SK-N-SH treated with all-trans-retinoic acid at 6 μM for 48 hours (cell line): ENCODE measurements around the gene KCTD20.

Experiments
- ATAC-seq: fragments of 200-7000 bp; cut with Tn5 transposase; 3 replicates; pipeline ENCODE4 v1.9.1; 2020; ENCODE audit warnings: mild to moderate bottlenecking, moderate library complexity
- ARNTL ChIP-seq: fragments of 450-650 bp; formaldehyde crosslinking; IDR thresholded peaks from 2 replicates; pipeline ENCODE4 v1.5.0; 2020; ENCODE audit warnings: low read depth, mild to moderate bottlenecking, moderate library complexity, borderline replicate concordance
- BACH2 ChIP-seq: fragments of 250-450 bp; sonication (Bioruptor Pico); IDR thresholded peaks from 2 replicates; pipeline ENCODE4 v1.9.0; 2021; ENCODE audit warnings: mild to moderate bottlenecking, borderline replicate concordance
- CREB5 ChIP-seq: fragments of 250-450 bp; sonication (Bioruptor Pico); IDR thresholded peaks from 2 replicates; pipeline ENCODE4 v1.5.1; 2020; ENCODE audit warnings: low read depth, mild to moderate bottlenecking, moderate library complexity
- CSDC2 ChIP-seq: fragments of 250-450 bp; sonication (Bioruptor Pico); IDR thresholded peaks from 2 replicates; pipeline ENCODE4 v1.5.0; 2020; ENCODE audit warnings: mild to moderate bottlenecking, moderate library complexity
- ESRRG ChIP-seq: fragments of 250-450 bp; sonication (Bioruptor Pico); IDR thresholded peaks from 2 replicates; pipeline ENCODE4 v1.6.1; 2021; ENCODE audit warnings: mild to moderate bottlenecking
- GLIS3 ChIP-seq: fragments of 250-450 bp; sonication (Bioruptor Pico); IDR thresholded peaks from 2 replicates; pipeline ENCODE4 v1.5.0; 2020; ENCODE audit warnings: mild to moderate bottlenecking, moderate library complexity
- ISL1 ChIP-seq: fragments of 250-450 bp; sonication (Bioruptor Pico); IDR thresholded peaks from 2 replicates; pipeline ENCODE4 v2.1.2; 2022; ENCODE audit warnings: mild to moderate bottlenecking, moderate library complexity
- OSR1 ChIP-seq: fragments of 250-450 bp; sonication (Bioruptor Pico); IDR thresholded peaks from 2 replicates; pipeline ENCODE4 v1.8.0; 2022; ENCODE audit warnings: moderate library complexity, mild to moderate bottlenecking, inconsistent platforms
- PPARA ChIP-seq: fragments of 250-450 bp; sonication (Bioruptor Pico); IDR thresholded peaks from 2 replicates; pipeline ENCODE4 v1.5.0; 2020; ENCODE audit warnings: mild to moderate bottlenecking, borderline replicate concordance
- RARB ChIP-seq: fragments of 250-450 bp; sonication (Bioruptor Pico); IDR thresholded peaks from 2 replicates; pipeline ENCODE4 v1.8.0; 2021; ENCODE audit warnings: mild to moderate bottlenecking, moderate library complexity
- SNAI2 ChIP-seq: fragments of 250-450 bp; sonication (Bioruptor Pico); IDR thresholded peaks from 2 replicates; pipeline ENCODE4 v1.5.0; 2020; ENCODE audit warnings: mild to moderate bottlenecking, moderate library complexity
- TCF4 ChIP-seq: fragments of 250-450 bp; sonication (Bioruptor Pico); IDR thresholded peaks from 2 replicates; pipeline ENCODE4 v1.8.0; 2021; ENCODE audit warnings: mild to moderate bottlenecking, moderate library complexity, borderline replicate concordance
- TOX ChIP-seq: fragments of 250-450 bp; sonication (Bioruptor Pico); IDR thresholded peaks from 2 replicates; pipeline ENCODE4 v1.8.0; 2021; ENCODE audit warnings: mild to moderate bottlenecking, moderate library complexity, borderline replicate concordance
- ZC3H10 ChIP-seq: fragments of 250-450 bp; sonication (Bioruptor Pico); IDR thresholded peaks from 2 replicates; pipeline ENCODE4 v1.5.1; 2021; ENCODE audit warnings: mild to moderate bottlenecking, moderate library complexity
- ZFP3 ChIP-seq: fragments of 250-450 bp; sonication (Bioruptor Pico); IDR thresholded peaks from 2 replicates; pipeline ENCODE4 v1.5.0; 2020; ENCODE audit warnings: mild to moderate bottlenecking, moderate library complexity
- ZFP30 ChIP-seq: fragments of 450-650 bp; formaldehyde crosslinking; IDR thresholded peaks from 2 replicates; pipeline ENCODE4 v1.5.0; 2022; ENCODE audit warnings: mild to moderate bottlenecking, moderate library complexity
- ZNF565 ChIP-seq: fragments of 450-650 bp; formaldehyde crosslinking; conservative IDR thresholded peaks from 2 replicates; pipeline ENCODE4 v1.5.0; 2020; ENCODE audit warnings: low read depth, mild to moderate bottlenecking, moderate library complexity
- ZNF70 ChIP-seq: fragments of 450-650 bp; formaldehyde crosslinking; IDR thresholded peaks from 2 replicates; pipeline ENCODE4 v1.5.0; 2020; ENCODE audit warnings: mild to moderate bottlenecking, moderate library complexity
- ZNF8 ChIP-seq: fragments of 450-650 bp; formaldehyde crosslinking; IDR thresholded peaks from 2 replicates; pipeline ENCODE4 v1.5.0; 2020; ENCODE audit warnings: mild to moderate bottlenecking, moderate library complexity
- TF ChIP-seq, protein P1 (sequence below): fragments of 250-450 bp; sonication (Bioruptor Pico); IDR thresholded peaks from 2 replicates; pipeline ENCODE4 v1.8.0; 2021; ENCODE audit warnings: low read depth, mild to moderate bottlenecking, moderate library complexity, borderline replicate concordance
- TF ChIP-seq, protein P2 (sequence below): fragments of 250-450 bp; sonication (Bioruptor Pico); IDR thresholded peaks from 2 replicates; pipeline ENCODE4 v1.5.1; 2021; ENCODE audit warnings: mild to moderate bottlenecking, moderate library complexity
- TF ChIP-seq, protein P3 (sequence below): fragments of 250-450 bp; sonication (Bioruptor Pico); IDR thresholded peaks from 2 replicates; pipeline ENCODE4 v1.8.0; 2020; ENCODE audit warnings: mild to moderate bottlenecking, moderate library complexity, borderline replicate concordance

The KCTD20 gene

GRCh38 chr6:36428911-36429310 is 13.9 kb upstream of the KCTD20 start:
- TF ChIP-seq ZNF8: no peak
- TF ChIP-seq ZC3H10: no peak
- TF ChIP-seq, protein P1, sequence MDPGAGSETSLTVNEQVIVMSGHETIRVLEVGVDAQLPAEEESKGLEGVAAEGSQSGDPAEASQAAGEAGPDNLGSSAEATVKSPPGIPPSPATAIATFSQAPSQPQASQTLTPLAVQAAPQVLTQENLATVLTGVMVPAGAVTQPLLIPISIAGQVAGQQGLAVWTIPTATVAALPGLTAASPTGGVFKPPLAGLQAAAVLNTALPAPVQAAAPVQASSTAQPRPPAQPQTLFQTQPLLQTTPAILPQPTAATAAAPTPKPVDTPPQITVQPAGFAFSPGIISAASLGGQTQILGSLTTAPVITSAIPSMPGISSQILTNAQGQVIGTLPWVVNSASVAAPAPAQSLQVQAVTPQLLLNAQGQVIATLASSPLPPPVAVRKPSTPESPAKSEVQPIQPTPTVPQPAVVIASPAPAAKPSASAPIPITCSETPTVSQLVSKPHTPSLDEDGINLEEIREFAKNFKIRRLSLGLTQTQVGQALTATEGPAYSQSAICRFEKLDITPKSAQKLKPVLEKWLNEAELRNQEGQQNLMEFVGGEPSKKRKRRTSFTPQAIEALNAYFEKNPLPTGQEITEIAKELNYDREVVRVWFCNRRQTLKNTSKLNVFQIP: no peak
- TF ChIP-seq ZFP3 (CRISPR knock-in tag): no peak
- TF ChIP-seq BACH2 (CRISPR knock-in tag): no peak
- TF ChIP-seq ZNF565 (CRISPR knock-in tag): no peak
- no peak for TF ChIP-seq ZNF70 (CRISPR knock-in tag)
- TF ChIP-seq, protein P2, sequence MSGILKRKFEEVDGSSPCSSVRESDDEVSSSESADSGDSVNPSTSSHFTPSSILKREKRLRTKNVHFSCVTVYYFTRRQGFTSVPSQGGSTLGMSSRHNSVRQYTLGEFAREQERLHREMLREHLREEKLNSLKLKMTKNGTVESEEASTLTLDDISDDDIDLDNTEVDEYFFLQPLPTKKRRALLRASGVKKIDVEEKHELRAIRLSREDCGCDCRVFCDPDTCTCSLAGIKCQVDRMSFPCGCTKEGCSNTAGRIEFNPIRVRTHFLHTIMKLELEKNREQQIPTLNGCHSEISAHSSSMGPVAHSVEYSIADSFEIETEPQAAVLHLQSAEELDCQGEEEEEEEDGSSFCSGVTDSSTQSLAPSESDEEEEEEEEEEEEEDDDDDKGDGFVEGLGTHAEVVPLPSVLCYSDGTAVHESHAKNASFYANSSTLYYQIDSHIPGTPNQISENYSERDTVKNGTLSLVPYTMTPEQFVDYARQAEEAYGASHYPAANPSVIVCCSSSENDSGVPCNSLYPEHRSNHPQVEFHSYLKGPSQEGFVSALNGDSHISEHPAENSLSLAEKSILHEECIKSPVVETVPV (CRISPR knock-in tag): no peak
- TF ChIP-seq TOX (CRISPR knock-in tag): no peak
- no peak for TF ChIP-seq OSR1 (CRISPR knock-in tag)
- no peak for TF ChIP-seq SNAI2 (CRISPR knock-in tag)
- TF ChIP-seq, protein P3, sequence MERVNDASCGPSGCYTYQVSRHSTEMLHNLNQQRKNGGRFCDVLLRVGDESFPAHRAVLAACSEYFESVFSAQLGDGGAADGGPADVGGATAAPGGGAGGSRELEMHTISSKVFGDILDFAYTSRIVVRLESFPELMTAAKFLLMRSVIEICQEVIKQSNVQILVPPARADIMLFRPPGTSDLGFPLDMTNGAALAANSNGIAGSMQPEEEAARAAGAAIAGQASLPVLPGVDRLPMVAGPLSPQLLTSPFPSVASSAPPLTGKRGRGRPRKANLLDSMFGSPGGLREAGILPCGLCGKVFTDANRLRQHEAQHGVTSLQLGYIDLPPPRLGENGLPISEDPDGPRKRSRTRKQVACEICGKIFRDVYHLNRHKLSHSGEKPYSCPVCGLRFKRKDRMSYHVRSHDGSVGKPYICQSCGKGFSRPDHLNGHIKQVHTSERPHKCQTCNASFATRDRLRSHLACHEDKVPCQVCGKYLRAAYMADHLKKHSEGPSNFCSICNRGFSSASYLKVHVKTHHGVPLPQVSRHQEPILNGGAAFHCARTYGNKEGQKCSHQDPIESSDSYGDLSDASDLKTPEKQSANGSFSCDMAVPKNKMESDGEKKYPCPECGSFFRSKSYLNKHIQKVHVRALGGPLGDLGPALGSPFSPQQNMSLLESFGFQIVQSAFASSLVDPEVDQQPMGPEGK (CRISPR knock-in tag): no peak
- no peak for TF ChIP-seq TCF4 (CRISPR knock-in tag)
- TF ChIP-seq ZFP30 (CRISPR knock-in tag): no peak
- no peak for TF ChIP-seq RARB (CRISPR knock-in tag)
- no peak for TF ChIP-seq ESRRG (CRISPR knock-in tag)
- no peak for TF ChIP-seq GLIS3
- ATAC-seq: no peak

DNA sequence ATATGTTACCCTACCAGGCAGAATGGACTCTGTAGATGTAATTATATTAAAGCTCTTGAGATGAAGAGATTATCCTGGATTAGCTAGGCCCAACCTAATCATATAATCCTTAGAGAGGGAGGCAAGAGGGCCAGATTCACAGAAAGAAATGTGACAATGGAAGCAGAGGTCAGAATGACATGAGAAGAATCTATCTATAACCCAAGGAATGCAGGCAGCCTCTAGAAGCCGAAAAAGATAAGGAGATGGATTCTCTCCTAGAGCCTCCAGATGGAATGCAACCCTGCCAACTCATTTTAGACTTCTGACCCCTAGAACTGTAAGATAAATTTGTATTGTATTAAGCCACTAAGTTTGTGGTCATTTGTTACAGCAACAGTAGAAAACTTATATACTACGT is 12.4 kb upstream of the KCTD20 start:
- no peak for ATAC-seq
- TF ChIP-seq PPARA (CRISPR knock-in tag): no peak
- no peak for TF ChIP-seq ZNF70 (CRISPR knock-in tag)
- no peak for TF ChIP-seq ZNF565 (CRISPR knock-in tag)
- TF ChIP-seq CREB5 (CRISPR knock-in tag): no peak
- TF ChIP-seq TOX (CRISPR knock-in tag): no peak
- no peak for TF ChIP-seq ZFP30 (CRISPR knock-in tag)

- TF ChIP-seq CREB5 (CRISPR knock-in tag) (no peak), ARNTL (no peak), ESRRG (CRISPR knock-in tag) (no peak), ZNF70 (CRISPR knock-in tag) (no peak), CSDC2 (CRISPR knock-in tag) (no peak), PPARA (CRISPR knock-in tag) (no peak), ZC3H10 (no peak)
- no peak for ATAC-seq
Measured at GRCh38 chr6:36431197-36431596, 11.6 kb upstream of the KCTD20 start.

DNA sequence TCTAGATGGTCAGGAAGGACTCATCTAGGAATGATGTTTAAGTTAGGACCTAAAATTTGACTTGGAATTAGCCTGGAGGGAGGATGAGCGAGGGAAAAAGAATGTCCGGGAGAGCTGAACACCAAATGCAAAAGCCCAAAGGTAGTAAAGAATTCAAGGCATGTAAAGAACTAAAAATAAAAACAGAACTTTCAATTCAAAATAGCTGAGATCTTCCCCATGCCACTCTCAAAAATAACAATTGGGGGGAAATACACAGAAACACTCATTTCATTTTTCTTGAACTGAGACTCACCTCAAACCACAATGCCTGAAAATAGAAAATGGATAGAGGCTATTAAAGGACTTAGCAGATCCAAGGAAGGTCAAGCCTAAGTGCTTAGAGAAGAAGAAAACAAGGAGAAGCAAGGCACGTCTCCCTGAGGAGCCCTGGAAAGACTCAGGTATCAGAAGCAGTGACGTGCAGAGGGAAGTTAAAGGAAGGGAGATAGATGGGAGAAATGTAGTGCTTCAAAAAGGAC is 10.6 kb upstream of the KCTD20 start:
- TF ChIP-seq ISL1 (CRISPR knock-in tag) (0 out of 2 replicates have a peak, but pooled peaks have one; percentile 32), SNAI2 (CRISPR knock-in tag) (no peak)
- TF ChIP-seq, all 23 proteins: peak for 1
- peak; percentile 63 for ATAC-seq
